Lower leg skin (tissue), 3 donors: ENCODE data around the gene PRRG2.

ENCODE experiments used
- POLR2A ChIP-seq, 2 donors: fragments of 450-650 bp; IDR thresholded peaks; one replicate each; pipeline ENCODE4 v1.6.1; 2016 to 2017; ENCODE audit warnings: antibody characterized with exemption in 2 of 2, mild to moderate bottlenecking in 1 of 2, moderate library complexity in 1 of 2
- TF ChIP-seq, protein P1 (sequence below), 3 donors: fragments of 450-650 bp; IDR thresholded peaks; one replicate each; pipeline ENCODE4 v1.5.1; 2016; ENCODE audit warnings: antibody characterized with exemption in 3 of 3, mild to moderate bottlenecking in 3 of 3, moderate library complexity in 2 of 3

DNA sequence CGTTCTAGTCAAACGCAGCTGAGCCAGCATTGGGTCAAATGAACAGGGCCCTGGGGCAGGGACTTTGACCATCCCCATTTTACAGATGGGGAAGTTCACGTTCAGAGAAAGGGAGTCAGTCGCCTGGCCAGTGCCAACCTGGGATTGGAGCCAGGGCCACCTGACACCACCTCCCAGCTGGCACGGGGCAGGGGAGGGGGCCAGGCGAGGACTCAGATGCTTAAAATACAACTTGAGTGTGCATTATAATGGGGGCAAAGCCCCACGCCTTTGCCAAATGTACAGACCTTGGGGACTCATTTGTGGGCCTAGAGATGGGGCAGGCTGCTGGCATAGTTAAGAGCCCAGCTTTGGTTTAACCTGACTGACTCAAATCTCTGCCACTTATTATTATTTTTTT is 24.5 kb downstream of the PRRG2 start:
- TF ChIP-seq, protein P1, sequence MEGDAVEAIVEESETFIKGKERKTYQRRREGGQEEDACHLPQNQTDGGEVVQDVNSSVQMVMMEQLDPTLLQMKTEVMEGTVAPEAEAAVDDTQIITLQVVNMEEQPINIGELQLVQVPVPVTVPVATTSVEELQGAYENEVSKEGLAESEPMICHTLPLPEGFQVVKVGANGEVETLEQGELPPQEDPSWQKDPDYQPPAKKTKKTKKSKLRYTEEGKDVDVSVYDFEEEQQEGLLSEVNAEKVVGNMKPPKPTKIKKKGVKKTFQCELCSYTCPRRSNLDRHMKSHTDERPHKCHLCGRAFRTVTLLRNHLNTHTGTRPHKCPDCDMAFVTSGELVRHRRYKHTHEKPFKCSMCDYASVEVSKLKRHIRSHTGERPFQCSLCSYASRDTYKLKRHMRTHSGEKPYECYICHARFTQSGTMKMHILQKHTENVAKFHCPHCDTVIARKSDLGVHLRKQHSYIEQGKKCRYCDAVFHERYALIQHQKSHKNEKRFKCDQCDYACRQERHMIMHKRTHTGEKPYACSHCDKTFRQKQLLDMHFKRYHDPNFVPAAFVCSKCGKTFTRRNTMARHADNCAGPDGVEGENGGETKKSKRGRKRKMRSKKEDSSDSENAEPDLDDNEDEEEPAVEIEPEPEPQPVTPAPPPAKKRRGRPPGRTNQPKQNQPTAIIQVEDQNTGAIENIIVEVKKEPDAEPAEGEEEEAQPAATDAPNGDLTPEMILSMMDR (IDR thresholded peaks at IDR 0.05), result no peak
- TF ChIP-seq POLR2A (IDR thresholded peaks at IDR 0.05), result no peak
